Breast epithelium (tissue), 4 donors: ENCODE measurements around the gene ACVRL1. TPM values are rescaled to one million over a fixed set of nuclear protein-coding genes. Genes with fewer than 3 reads are reported as not detected.
A peak's percentile ranks its signal among the peaks of the same experiment; 100 is the strongest.

Source experiments
- DNase-seq, 2 donors: peaks; one replicate each; pipeline ENCODE4 v3.0.0-alpha.2; 2019; ENCODE audit warnings: low spot score in 2 of 2
- H3K27ac ChIP-seq, 2 donors: fragments of 200-600 bp; sonication (generic) in 1 of 2; one replicate each; pipeline ENCODE4 v1.5.1; 2016 to 2019; ENCODE audit warnings: mild to moderate bottlenecking in 1 of 2
- H3K27me3 ChIP-seq, 2 donors: fragments of 200-600 bp; sonication (generic) in 1 of 2; one replicate each; pipeline versions ENCODE4 v1.5.1 to v1.6.0; 2017 to 2019; ENCODE audit warnings: control low read depth in 1 of 2, mild to moderate bottlenecking in 1 of 2
- H3K36me3 ChIP-seq: fragments of 200-600 bp; one replicate; pipeline ENCODE4 v1.5.1; 2019
- H3K4me1 ChIP-seq, 2 donors: fragments of 200-600 bp; sonication (generic); one replicate each; pipeline ENCODE4 v1.5.1; 2016 to 2019; ENCODE audit warnings: control low read depth in 1 of 2
- H3K4me3 ChIP-seq, 3 donors: fragments of 200-600 bp; sonication (generic); 1 replicate in 2 of 3; 2 replicates in 1 of 3; pipeline ENCODE4 v1.5.1; 2016 to 2019; ENCODE audit warnings: mild to moderate bottlenecking in 3 of 3, moderate library complexity in 2 of 3
- H3K9me3 ChIP-seq, 2 donors: fragments of 200-600 bp; sonication (generic) in 1 of 2; one replicate each; pipeline ENCODE4 v1.5.1; 2016 to 2019; ENCODE audit warnings: control low read depth in 1 of 2
- CTCF ChIP-seq, 3 donors: fragments of 450-650 bp; IDR thresholded peaks; one replicate each; pipeline ENCODE4 v1.5.1; 2016 to 2017; ENCODE audit warnings: antibody characterized with exemption in 3 of 3, mild to moderate bottlenecking in 3 of 3, moderate library complexity in 3 of 3
- POLR2A ChIP-seq: fragments of 450-650 bp; IDR thresholded peaks from one replicate; pipeline ENCODE4 v1.6.1; 2016; ENCODE audit warnings: antibody characterized with exemption, mild to moderate bottlenecking, moderate library complexity
- POLR2AphosphoS5 ChIP-seq, 3 donors: sonication (generic); formaldehyde crosslinking; IDR thresholded peaks; one replicate each; pipeline ENCODE4 v1.6.1; 2017; ENCODE audit warnings: antibody characterized with exemption in 3 of 3
- intact Hi-C: fragments of 100-400 bp; cut with DNase I; formaldehyde crosslinking; loops from one replicate; pipeline ENCODE4 v1.15.1; 2023; ENCODE audit warnings: low total_unique reads
- total RNA-seq, 3 donors: library from RNA; depleted of rRNA; stranded (reverse); fragments of >200 nt; gene quantifications; one replicate each; pipeline ENCODE4 v1.1.0, GENCODE V29; 2016

ACVRL1 gene
- total RNA-seq, 3 donors from 2014 or later = 24.7 to 274 (median 109) TPM

DNA sequence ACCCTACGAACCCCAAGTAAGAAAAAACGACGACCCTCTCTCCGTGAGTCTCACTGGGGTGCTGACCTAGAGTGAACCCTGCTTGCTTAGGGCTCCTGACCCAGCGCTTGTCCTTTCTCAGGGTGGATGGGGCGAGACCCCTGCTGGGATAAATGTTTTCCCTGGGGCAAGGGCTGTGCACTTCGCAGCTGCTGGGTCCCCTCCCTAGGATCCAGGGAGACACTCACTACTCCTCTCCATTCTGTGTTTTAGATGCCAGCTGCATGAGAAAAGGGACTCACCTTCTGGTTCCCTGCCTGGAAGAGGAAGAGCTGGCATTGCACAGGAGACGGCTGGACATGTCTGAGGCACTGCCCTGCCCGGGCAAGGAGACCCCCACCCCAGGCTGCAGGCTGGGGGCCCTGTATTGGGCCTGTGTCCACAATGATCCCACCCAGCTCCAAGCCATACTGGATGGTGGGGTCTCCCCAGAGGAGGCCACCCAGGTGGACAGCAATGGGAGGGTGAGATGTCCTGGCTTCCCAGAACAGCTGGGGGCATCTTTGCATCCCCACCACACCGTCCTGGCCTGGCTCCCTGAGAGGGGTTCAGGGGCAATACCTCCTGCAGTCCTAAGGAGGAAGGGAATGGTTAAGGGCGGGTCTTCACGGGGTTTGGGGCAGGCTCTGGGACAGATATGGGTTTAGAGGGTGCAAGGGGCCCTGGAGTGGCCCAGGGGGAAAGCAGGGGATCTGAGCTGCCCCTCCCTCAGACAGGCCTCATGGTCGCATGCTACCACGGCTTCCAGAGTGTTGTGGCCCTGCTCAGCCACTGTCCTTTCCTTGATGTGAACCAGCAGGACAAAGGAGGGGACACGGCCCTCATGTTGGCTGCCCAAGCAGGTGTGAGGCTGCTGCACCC, 18.7 kb upstream of the ACVRL1 start:
- TF ChIP-seq CTCF (IDR thresholded peaks at IDR 0.05) = no peak
- no peak for TF ChIP-seq POLR2AphosphoS5 (IDR thresholded peaks at IDR 0.05)
- TF ChIP-seq POLR2A = no peak
- H3K4me3 ChIP-seq = peak overlapping the region in 1 of 3 donors; percentile 37
- intact Hi-C loops = no loop called here
- H3K27ac ChIP-seq = no peak overlapping the region
- no peak for DNase-seq
- no peaks in the 10 kb centered on the region for H3K36me3 ChIP-seq
- H3K27me3 ChIP-seq = no peaks in the 10 kb centered on the region
- H3K9me3 ChIP-seq = no peaks in the 10 kb centered on the region
- peaks cover 0 to 5% of the 10 kb centered on the region in 2 donors for H3K4me1 ChIP-seq

DNA sequence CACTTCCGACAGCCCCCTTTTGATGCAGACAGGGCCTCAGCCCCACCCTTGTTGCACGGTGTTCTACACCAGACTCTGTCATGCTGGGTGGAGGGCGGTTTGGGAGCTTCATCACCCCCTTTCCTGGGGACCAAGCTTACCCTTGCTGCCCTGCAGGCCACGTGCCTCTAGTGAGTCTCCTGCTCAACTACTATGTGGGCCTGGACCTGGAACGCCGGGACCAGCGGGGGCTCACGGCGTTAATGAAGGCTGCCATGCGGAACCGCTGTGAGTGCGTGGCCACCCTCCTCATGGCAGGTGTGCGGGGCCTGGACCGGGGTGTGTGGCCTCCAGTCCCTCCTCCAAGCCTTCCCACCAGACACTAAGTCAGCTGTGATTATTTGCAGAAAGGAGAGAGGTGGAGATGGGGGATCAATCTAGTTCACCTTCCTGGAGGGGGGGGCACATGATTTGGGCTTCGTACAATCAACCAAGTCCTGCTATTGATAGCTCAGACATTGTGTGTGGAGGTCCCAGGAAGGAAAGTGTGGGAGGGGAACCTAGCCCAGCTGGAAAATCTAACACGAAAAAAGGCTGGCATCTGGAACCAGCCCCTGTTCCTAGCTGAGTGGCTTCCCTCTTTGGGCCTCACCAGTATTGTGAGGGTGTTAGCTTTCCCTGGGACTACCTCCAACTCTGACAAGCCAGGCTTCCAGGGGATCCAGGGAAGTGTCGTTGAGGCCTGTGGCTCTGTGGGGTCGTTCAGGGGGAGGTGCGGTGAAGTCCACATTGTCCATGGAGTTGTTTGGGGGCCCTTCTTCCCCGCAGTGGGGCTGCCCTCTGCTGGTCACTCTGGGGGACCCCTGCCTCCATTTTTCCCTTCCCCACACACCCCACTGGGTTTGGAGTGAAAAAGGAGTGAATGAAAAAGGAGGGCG, 17.8 kb upstream of the ACVRL1 start:
- intact Hi-C loops = no loop called here
- Histone ChIP-seq H3K4me1 (peaks cover 0 to 5% of the 10 kb centered on the region in 2 donors), H3K27me3 (no peaks in the 10 kb centered on the region), H3K27ac (no peak overlapping the region), H3K9me3 (no peaks in the 10 kb centered on the region), H3K4me3 (no peak overlapping the region), H3K36me3 (no peaks in the 10 kb centered on the region)
- TF ChIP-seq POLR2A = no peak
- TF ChIP-seq CTCF (IDR thresholded peaks at IDR 0.05) = no peak
- no peak for TF ChIP-seq POLR2AphosphoS5 (IDR thresholded peaks at IDR 0.05)
- no peak for DNase-seq

GRCh38 chr12:51890133-51890464, 17.2 kb upstream of the ACVRL1 start:
- H3K36me3 ChIP-seq = no peaks in the 10 kb centered on the region
- H3K27me3 ChIP-seq = no peaks in the 10 kb centered on the region
- peaks cover 0 to 5% of the 10 kb centered on the region in 2 donors for H3K4me1 ChIP-seq
- no peak for DNase-seq
- TF ChIP-seq POLR2A = no peak
- TF ChIP-seq CTCF (IDR thresholded peaks at IDR 0.05) = no peak
- TF ChIP-seq POLR2AphosphoS5 (IDR thresholded peaks at IDR 0.05) = no peak
- no peaks in the 10 kb centered on the region for H3K9me3 ChIP-seq
- intact Hi-C loops = no loop called here
- no peak overlapping the region for H3K4me3 ChIP-seq
- no peak overlapping the region for H3K27ac ChIP-seq

GRCh38 chr12:51890511-51891171, 16.7 kb upstream of the ACVRL1 start:
- intact Hi-C loops = no loop called here
- Histone ChIP-seq H3K27ac (no peak overlapping the region), H3K9me3 (no peaks in the 10 kb centered on the region), H3K4me3 (no peak overlapping the region), H3K36me3 (no peaks in the 10 kb centered on the region), H3K27me3 (no peaks in the 10 kb centered on the region), H3K4me1 (peaks cover 0 to 5% of the 10 kb centered on the region in 2 donors)
- TF ChIP-seq POLR2A (no peak), CTCF (IDR thresholded peaks at IDR 0.05) (no peak), POLR2AphosphoS5 (IDR thresholded peaks at IDR 0.05) (no peak)
- no peak for DNase-seq
